ENCODE data around the gene CCNA2.

Gene CCNA2

GRCh38 chr4:121789960-121790829, 33.5 kb downstream of the CCNA2 start:
- no peak overlapping the region for H3K9ac ChIP-seq (ENCODE audit: low read length)
- no peak overlapping the region for H2AFZ ChIP-seq (ENCODE audit: low read depth, low read length)
- H3K4me2 ChIP-seq (ENCODE audit: low read length), result no peak overlapping the region
- H3K27me3 ChIP-seq (ENCODE audit: low read depth, low read length), result no peaks in the 10 kb centered on the region
- no peaks in the 10 kb centered on the region for H3K36me3 ChIP-seq (replicated peaks; ENCODE audit: low read depth, low read length)
- H3K4me3 ChIP-seq (ENCODE audit: low read length), result no peak overlapping the region
- H3K4me1 ChIP-seq (ENCODE audit: low read length), result peaks cover 13% of the 10 kb centered on the region
- no peaks in the 10 kb centered on the region for H4K20me1 ChIP-seq (ENCODE audit: insufficient read depth, low read length)
- no peak overlapping the region for H3K27ac ChIP-seq (ENCODE audit: low read length)
- TF ChIP-seq EZH2phosphoT487 (IDR thresholded peaks at IDR 0.05; ENCODE audit: low read depth), result no peak
- TF ChIP-seq CTCF (IDR thresholded peaks at IDR 0.05; ENCODE audit: low read depth, low read length), result no peak
- no peaks in the 10 kb centered on the region for H3K79me2 ChIP-seq (ENCODE audit: low read length)
- H3K9me3 ChIP-seq (ENCODE audit: insufficient read depth, low read length), result no peaks in the 10 kb centered on the region

GRCh38 chr4:121789455-121789854, 34.2 kb downstream of the CCNA2 start:
- Histone ChIP-seq H3K4me2 (ENCODE audit: low read length) (no peak overlapping the region), H3K9me3 (ENCODE audit: insufficient read depth, low read length) (no peaks in the 10 kb centered on the region), H3K79me2 (ENCODE audit: low read length) (no peaks in the 10 kb centered on the region), H3K4me3 (ENCODE audit: low read length) (no peak overlapping the region), H3K36me3 (replicated peaks; ENCODE audit: low read depth, low read length) (no peaks in the 10 kb centered on the region), H3K9ac (ENCODE audit: low read length) (no peak overlapping the region), H3K27ac (ENCODE audit: low read length) (no peak overlapping the region), H2AFZ (ENCODE audit: low read depth, low read length) (no peak overlapping the region), H4K20me1 (ENCODE audit: insufficient read depth, low read length) (no peaks in the 10 kb centered on the region), H3K4me1 (ENCODE audit: low read length) (peaks cover 13% of the 10 kb centered on the region), H3K27me3 (ENCODE audit: low read depth, low read length) (no peaks in the 10 kb centered on the region)
- TF ChIP-seq CTCF (IDR thresholded peaks at IDR 0.05; ENCODE audit: low read depth, low read length) (no peak), EZH2phosphoT487 (IDR thresholded peaks at IDR 0.05; ENCODE audit: low read depth) (no peak)

GRCh38 chr4:121788896-121789295, 34.8 kb downstream of the CCNA2 start:
- Histone ChIP-seq H3K4me1 (ENCODE audit: low read length) (peaks cover 13% of the 10 kb centered on the region), H3K9ac (ENCODE audit: low read length) (no peak overlapping the region), H4K20me1 (ENCODE audit: insufficient read depth, low read length) (no peaks in the 10 kb centered on the region), H3K36me3 (replicated peaks; ENCODE audit: low read depth, low read length) (no peaks in the 10 kb centered on the region), H3K4me2 (ENCODE audit: low read length) (peak overlapping the region; percentile 47), H3K79me2 (ENCODE audit: low read length) (no peaks in the 10 kb centered on the region), H3K4me3 (ENCODE audit: low read length) (peak overlapping the region; percentile 23; the same call in 1 of the 2 replicates), H2AFZ (ENCODE audit: low read depth, low read length) (no peak overlapping the region), H3K9me3 (ENCODE audit: insufficient read depth, low read length) (no peaks in the 10 kb centered on the region), H3K27ac (ENCODE audit: low read length) (no peak overlapping the region), H3K27me3 (ENCODE audit: low read depth, low read length) (no peaks in the 10 kb centered on the region)
- no peak for TF ChIP-seq EZH2phosphoT487 (IDR thresholded peaks at IDR 0.05; ENCODE audit: low read depth)
- no peak for TF ChIP-seq CTCF (IDR thresholded peaks at IDR 0.05; ENCODE audit: low read depth, low read length)

- TF ChIP-seq CTCF (IDR thresholded peaks at IDR 0.05; ENCODE audit: low read depth, low read length), result no peak
- no peak for TF ChIP-seq EZH2phosphoT487 (IDR thresholded peaks at IDR 0.05; ENCODE audit: low read depth)
- no peaks in the 10 kb centered on the region for H3K9me3 ChIP-seq (ENCODE audit: insufficient read depth, low read length)
- no peaks in the 10 kb centered on the region for H3K27me3 ChIP-seq (ENCODE audit: low read depth, low read length)
- H3K27ac ChIP-seq (ENCODE audit: low read length), result no peak overlapping the region
- no peak overlapping the region for H2AFZ ChIP-seq (ENCODE audit: low read depth, low read length)
- no peaks in the 10 kb centered on the region for H3K36me3 ChIP-seq (replicated peaks; ENCODE audit: low read depth, low read length)
- H3K79me2 ChIP-seq (ENCODE audit: low read length), result no peaks in the 10 kb centered on the region
- H3K4me3 ChIP-seq (ENCODE audit: low read length), result no peak overlapping the region
- no peaks in the 10 kb centered on the region for H4K20me1 ChIP-seq (ENCODE audit: insufficient read depth, low read length)
- H3K4me2 ChIP-seq (ENCODE audit: low read length), result no peak overlapping the region
- no peak overlapping the region for H3K9ac ChIP-seq (ENCODE audit: low read length)
- H3K4me1 ChIP-seq (ENCODE audit: low read length), result peaks cover 13% of the 10 kb centered on the region
These were observed 37.5 kb downstream of the CCNA2 start for GRCh38 chr4:121786221-121786620.

All from OCI-LY3 (cell line).